Measurements from ENCODE around the gene GYG2.
"Not testable (repeated sequence)": the region's sequence is repeated elsewhere in the genome, so short reads cannot be mapped to it uniquely, and the experiment has no call there.

GYG2 gene

GRCh38 chrX:2828344-2828958 is at the start of gene GYG2:
GYG2 (plus strand) TSS chrX:2828930; CDS start chrX:2830189, 1,259 bp downstream.
- no peak for DNase-seq

GRCh38 chrX:2780472-2781225 is 48.1 kb upstream of the GYG2 start:
- DNase-seq: not testable (repeated sequence)

GRCh38 chrX:2781226-2781571 is 47.5 kb upstream of the GYG2 start:
- DNase-seq: no peak

- no peak for DNase-seq
These were observed 47.0 kb upstream of the GYG2 start for GRCh38 chrX:2781698-2782097.

GRCh38 chrX:2782171-2782570 is 46.6 kb upstream of the GYG2 start:
- no peak for DNase-seq

- DNase-seq: no peak
These were observed 46.0 kb upstream of the GYG2 start for GRCh38 chrX:2782778-2783177.

GRCh38 chrX:2784026-2784425 is 44.7 kb upstream of the GYG2 start:
- DNase-seq: no peak

- DNase-seq: no peak
These were observed 43.2 kb upstream of the GYG2 start for GRCh38 chrX:2785538-2785937.

GRCh38 chrX:2788980-2789379 is 39.8 kb upstream of the GYG2 start:
- no peak for DNase-seq

GRCh38 chrX:2789569-2789968 is 39.2 kb upstream of the GYG2 start:
- no peak for DNase-seq

GRCh38 chrX:2793752-2794151 is 35.0 kb upstream of the GYG2 start:
- no peak for DNase-seq

- no peak for DNase-seq
These were observed 34.4 kb upstream of the GYG2 start for GRCh38 chrX:2794336-2794735.

GRCh38 chrX:2796808-2797207 is 31.9 kb upstream of the GYG2 start:
- not testable (repeated sequence) for DNase-seq

- no peak for DNase-seq
These were observed 29.4 kb upstream of the GYG2 start for GRCh38 chrX:2799369-2799768.

GRCh38 chrX:2799980-2800379 is 28.8 kb upstream of the GYG2 start:
- not testable (repeated sequence) for DNase-seq

GRCh38 chrX:2801223-2801622 is 27.5 kb upstream of the GYG2 start:
- DNase-seq: no peak

GRCh38 chrX:2802376-2803090 is 26.2 kb upstream of the GYG2 start:
- DNase-seq: not testable (repeated sequence)

- not testable (repeated sequence) for DNase-seq
These were observed 25.2 kb upstream of the GYG2 start for GRCh38 chrX:2803486-2803885.

- DNase-seq: not testable (repeated sequence)
These were observed 24.5 kb upstream of the GYG2 start for GRCh38 chrX:2804106-2804843.

- DNase-seq: not testable (repeated sequence)
These were observed 23.9 kb upstream of the GYG2 start for GRCh38 chrX:2804858-2805257.

GRCh38 chrX:2811271-2811670 is 17.5 kb upstream of the GYG2 start:
- no peak for DNase-seq

GRCh38 chrX:2812161-2812907 is 16.4 kb upstream of the GYG2 start:
- peak; percentile 50 for DNase-seq

GRCh38 chrX:2817036-2817435 is 11.7 kb upstream of the GYG2 start:
- no peak for DNase-seq

Data from CD4-positive, alpha-beta T cell treated with Interleukin-21 for 1 hour (primary cell).